WTC11 (cell line): ENCODE measurements around the gene VWF. TPM values are rescaled to one million over a fixed set of nuclear protein-coding genes. Genes with fewer than 3 reads are reported as not detected.

Experiments used
- ATAC-seq: fragments of 200-7000 bp; cut with Tn5 transposase; 2 replicates; pipeline ENCODE4 v1.10.0; 2021; ENCODE audit warnings: mild to moderate bottlenecking, moderate library complexity
- CTCF ChIA-PET: fragments of 300-600 bp; sonication (Branson Sonifier 250); formaldehyde crosslinking; loops from one replicate; lab custom pipeline; 2021; ENCODE audit warnings: antibody characterized with exemption; lab: Charles Lee
- POLR2A ChIA-PET: fragments of 350-600 bp; sonication (Branson Sonifier 250); formaldehyde crosslinking; loops from one replicate; lab custom pipeline; 2021; ENCODE audit warnings: antibody characterized with exemption; lab: Charles Lee
- DNase-seq: peaks from one replicate; pipeline ENCODE4 v3.0.0; 2021; ENCODE audit warnings: low spot score
- H3K27ac Mint-ChIP-seq: 2 replicates; pipeline ENCODE4 v1.8.0; 2021; ENCODE audit warnings: mixed read lengths
- H3K27me3 Mint-ChIP-seq: 2 replicates; pipeline ENCODE4 v1.8.0; 2021; ENCODE audit warnings: low read depth, mild to moderate bottlenecking, moderate library complexity, mixed read lengths
- H3K36me3 Mint-ChIP-seq: 2 replicates; pipeline ENCODE4 v1.8.0; 2021; ENCODE audit warnings: mixed read lengths
- H3K4me1 Mint-ChIP-seq: 2 replicates; pipeline ENCODE4 v1.8.0; 2022; ENCODE audit warnings: mixed read lengths
- H3K4me3 Mint-ChIP-seq: 2 replicates; pipeline ENCODE4 v1.8.0; 2021; ENCODE audit warnings: mild to moderate bottlenecking, moderate library complexity, mixed read lengths
- H3K9me3 Mint-ChIP-seq: 2 replicates; pipeline ENCODE4 v1.8.0; 2021; ENCODE audit warnings: mixed read lengths
- E2F1 ChIP-seq: sonication (generic); formaldehyde crosslinking; IDR thresholded peaks from 2 replicates; pipeline ENCODE4 v1.8.0; 2022; ENCODE audit warnings: mild to moderate bottlenecking, missing genetic modification reagents
- ESRRA ChIP-seq: sonication (generic); formaldehyde crosslinking; IDR thresholded peaks from 2 replicates; pipeline ENCODE4 v1.8.1; 2022; ENCODE audit warnings: mild to moderate bottlenecking, missing genetic modification reagents, borderline replicate concordance
- FOXP1 ChIP-seq: sonication (generic); formaldehyde crosslinking; IDR thresholded peaks from 2 replicates; pipeline ENCODE4 v1.8.0; 2022; ENCODE audit warnings: missing genetic modification reagents, mild to moderate bottlenecking, moderate library complexity, borderline replicate concordance
- GTF2I ChIP-seq: fragments of 250-450 bp; sonication (Bioruptor Pico); conservative IDR thresholded peaks from 2 replicates; pipeline ENCODE4 v1.4.0; 2021; ENCODE audit warnings: mild to moderate bottlenecking
- HMGXB4 ChIP-seq: sonication (generic); formaldehyde crosslinking; IDR thresholded peaks from 2 replicates; pipeline ENCODE4 v1.8.1; 2023; ENCODE audit warnings: mild to moderate bottlenecking, moderate library complexity, missing genetic modification reagents
- MYBL2 ChIP-seq: sonication (generic); formaldehyde crosslinking; IDR thresholded peaks from 2 replicates; pipeline ENCODE4 v1.8.1; 2023; ENCODE audit warnings: mild to moderate bottlenecking, moderate library complexity, missing genetic modification reagents
- NR2C2 ChIP-seq: sonication (generic); formaldehyde crosslinking; IDR thresholded peaks from 2 replicates; pipeline ENCODE4 v1.8.0; 2022; ENCODE audit warnings: mild to moderate bottlenecking, missing genetic modification reagents
- PRDM15 ChIP-seq: sonication (generic); formaldehyde crosslinking; IDR thresholded peaks from 2 replicates; pipeline ENCODE4 v1.8.0; 2022; ENCODE audit warnings: missing genetic modification reagents
- PREB ChIP-seq: sonication (generic); formaldehyde crosslinking; IDR thresholded peaks from 2 replicates; pipeline ENCODE4 v1.8.1; 2022; ENCODE audit warnings: mild to moderate bottlenecking, missing genetic modification reagents, moderate library complexity, borderline replicate concordance
- SMAD3 ChIP-seq: sonication (generic); formaldehyde crosslinking; IDR thresholded peaks from 2 replicates; pipeline ENCODE4 v1.8.0; 2022; ENCODE audit warnings: missing genetic modification reagents, mild to moderate bottlenecking, borderline replicate concordance
- SOX15 ChIP-seq: fragments of 250-450 bp; sonication (Bioruptor Pico); IDR thresholded peaks from 2 replicates; pipeline ENCODE4 v1.9.0; 2021; ENCODE audit warnings: mild to moderate bottlenecking
- SP1 ChIP-seq: sonication (generic); formaldehyde crosslinking; conservative IDR thresholded peaks from 2 replicates; pipeline ENCODE4 v1.8.1; 2022; ENCODE audit warnings: missing genetic modification reagents
- TEAD1 ChIP-seq: sonication (generic); formaldehyde crosslinking; IDR thresholded peaks from 2 replicates; pipeline ENCODE4 v1.8.0; 2022; ENCODE audit warnings: mild to moderate bottlenecking, missing genetic modification reagents
- TP53 ChIP-seq: sonication (generic); formaldehyde crosslinking; IDR thresholded peaks from 2 replicates; pipeline ENCODE4 v1.8.1; 2023; ENCODE audit warnings: mild to moderate bottlenecking, missing genetic modification reagents
- ZBTB21 ChIP-seq: sonication (generic); formaldehyde crosslinking; IDR thresholded peaks from 2 replicates; pipeline ENCODE4 v1.8.1; 2023; ENCODE audit warnings: mild to moderate bottlenecking, missing genetic modification reagents, borderline replicate concordance
- ZNF138 ChIP-seq: sonication (generic); formaldehyde crosslinking; conservative IDR thresholded peaks from 2 replicates; pipeline ENCODE4 v1.8.1; 2022; ENCODE audit warnings: mild to moderate bottlenecking, moderate library complexity, missing genetic modification reagents
- ZNF263 ChIP-seq: sonication (generic); formaldehyde crosslinking; IDR thresholded peaks from 2 replicates; pipeline ENCODE4 v1.8.1; 2022; ENCODE audit warnings: low read depth, mild to moderate bottlenecking, moderate library complexity, missing genetic modification reagents
- ZNF396 ChIP-seq: fragments of 250-450 bp; sonication (Bioruptor Pico); IDR thresholded peaks from 2 replicates; pipeline ENCODE4 v1.8.0; 2021; ENCODE audit warnings: mild to moderate bottlenecking, moderate library complexity, borderline replicate concordance
- ZNF423 ChIP-seq: fragments of 250-450 bp; sonication (Bioruptor Pico); IDR thresholded peaks from 2 replicates; pipeline ENCODE4 v2.1.2; 2022; ENCODE audit warnings: mild to moderate bottlenecking, moderate library complexity
- total RNA-seq: library from RNA; stranded (reverse); gene quantifications from 3 replicates; pipeline ENCODE4 v1.2.3, GENCODE V29; 2021

Gene VWF
- total RNA-seq, 1 experiment from 2014 or later, result 0.48 TPM

GRCh38 chr12:6146951-6147350 lies 22.5 kb upstream of the VWF start:
- peaks cover 2% of the 10 kb centered on the region; the same call in 1 of the 2 replicates for H3K36me3 Mint-ChIP-seq
- ChIA-PET CTCF (interaction anchor here (1.0 kb wide), 1 partner anchor 67 kb away, joined by 3 read pairs; no protein-coding TSS in a partner anchor), POLR2A (no interaction called here)
- ATAC-seq, result no peak
- peaks cover 8% of the 10 kb centered on the region for H3K9me3 Mint-ChIP-seq
- H3K4me1 Mint-ChIP-seq, result no peaks in the 10 kb centered on the region
- no peak overlapping the region for H3K4me3 Mint-ChIP-seq
- DNase-seq, result no peak
- peaks cover 3% of the 10 kb centered on the region for H3K27me3 Mint-ChIP-seq
- TF ChIP-seq NR2C2 (CRISPR knock-in tag), result no peak
- TF ChIP-seq SP1 (CRISPR knock-in tag), result no peak
- no peak for TF ChIP-seq SOX15
- no peak for TF ChIP-seq FOXP1
- TF ChIP-seq TP53 (CRISPR knock-in tag), result no peak
- no peak overlapping the region for H3K27ac Mint-ChIP-seq

GRCh38 chr12:6146509-6146908 lies 22.0 kb upstream of the VWF start:
- Mint-ChIP-seq H3K36me3 (peaks cover 2% of the 10 kb centered on the region; the same call in 1 of the 2 replicates), H3K4me1 (no peaks in the 10 kb centered on the region; the same call in 1 of the 2 replicates), H3K27ac (no peak overlapping the region), H3K27me3 (peaks cover 3% of the 10 kb centered on the region), H3K4me3 (no peak overlapping the region), H3K9me3 (peaks cover 8% of the 10 kb centered on the region)
- TF ChIP-seq HMGXB4, result no peak
- no peak for TF ChIP-seq PRDM15 (CRISPR knock-in tag)
- no peak for TF ChIP-seq SMAD3 (CRISPR knock-in tag)
- no peak for TF ChIP-seq ESRRA (CRISPR knock-in tag)
- no peak for TF ChIP-seq PREB
- no peak for TF ChIP-seq E2F1
- TF ChIP-seq ZNF423, result no peak
- TF ChIP-seq GTF2I (CRISPR knock-in tag), result no peak
- TF ChIP-seq ZNF396 (CRISPR knock-in tag), result no peak
- TF ChIP-seq ZNF263, result no peak
- TF ChIP-seq ZBTB21, result no peak
- no peak for TF ChIP-seq TEAD1
- TF ChIP-seq ZNF138 (CRISPR knock-in tag), result no peak
- no peak for TF ChIP-seq MYBL2 (CRISPR knock-in tag)
- ChIA-PET POLR2A (no interaction called here), CTCF (no interaction called here)
- DNase-seq (no peak), ATAC-seq (no peak)
